Measurements from ENCODE around the gene SH3PXD2B.
"Not testable (repeated sequence)": the region's sequence is repeated elsewhere in the genome, so short reads cannot be mapped to it uniquely, and the experiment has no call there.

Gene SH3PXD2B

GRCh38 chr5:172326901-172327300 lies 127.4 kb downstream of the SH3PXD2B start:
- DNase-seq, result not testable (repeated sequence)

- DNase-seq, result no peak
These were observed 128.9 kb downstream of the SH3PXD2B start for GRCh38 chr5:172325452-172325851.

DNA sequence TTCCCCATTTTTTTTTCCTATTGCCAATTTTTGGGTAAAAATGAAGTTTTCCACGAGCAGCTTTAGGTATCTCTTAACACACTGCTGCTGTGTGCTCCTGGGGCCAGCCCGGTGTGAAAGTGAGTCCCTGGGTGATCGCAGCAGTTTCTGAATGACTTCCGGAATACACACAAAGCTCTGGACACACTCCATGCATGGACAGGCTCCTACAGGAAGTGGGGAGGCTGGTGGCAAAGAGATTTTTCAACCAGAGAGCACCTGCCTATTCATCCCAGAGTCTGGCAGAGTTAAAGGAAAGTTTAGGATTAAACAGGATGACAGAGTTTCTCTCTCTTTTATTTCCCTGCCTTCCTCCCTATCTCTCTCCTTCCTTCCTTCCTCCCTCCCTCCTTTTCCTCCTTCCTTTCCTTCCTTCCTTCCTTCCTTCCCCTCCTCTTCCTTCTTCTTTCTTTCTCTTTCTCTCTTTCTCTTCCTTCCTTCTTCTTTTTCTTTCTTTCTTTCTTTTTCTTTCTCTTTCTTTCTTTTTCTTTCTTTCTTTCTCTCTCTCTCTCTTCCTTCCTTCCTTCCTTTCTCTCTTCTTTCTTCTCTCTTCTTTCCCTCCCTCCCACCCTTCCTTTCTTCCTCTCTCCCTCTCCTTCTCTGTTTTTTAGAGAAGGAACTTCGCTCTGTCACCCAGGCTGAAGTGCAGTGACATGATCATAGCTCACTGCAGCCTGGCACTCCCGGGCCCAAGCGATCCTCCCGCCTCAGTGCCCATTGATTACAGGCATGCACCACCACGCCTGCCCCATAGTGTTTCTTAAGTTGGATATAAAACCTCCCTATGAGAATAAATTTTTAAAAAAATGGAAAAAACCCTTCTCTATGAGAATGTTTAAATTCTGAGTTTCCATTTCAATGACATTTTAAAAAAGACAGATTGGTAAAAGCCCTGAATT lies 132.0 kb downstream of the SH3PXD2B start:
- peak; percentile 67 for DNase-seq

DNA sequence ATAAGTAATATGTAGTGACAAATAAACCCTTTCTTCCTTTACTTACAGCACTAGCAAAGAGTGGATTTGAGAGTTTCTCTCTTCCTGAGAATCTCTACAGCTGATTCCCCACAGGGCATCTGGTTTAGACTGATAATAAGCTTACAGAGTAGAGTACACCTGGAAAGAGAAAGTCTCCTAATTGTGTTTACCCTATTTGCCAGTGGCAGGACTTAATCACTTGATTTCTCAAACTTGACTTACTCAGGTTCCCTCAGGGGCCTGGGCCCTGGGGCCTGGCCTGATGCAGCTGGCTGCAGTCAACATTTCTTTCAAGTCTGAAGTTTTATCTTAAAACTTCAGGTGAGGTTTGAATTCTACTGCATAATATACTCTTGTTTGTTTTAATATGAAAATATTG lies 132.7 kb downstream of the SH3PXD2B start:
- peak; percentile 49 for DNase-seq

DNA sequence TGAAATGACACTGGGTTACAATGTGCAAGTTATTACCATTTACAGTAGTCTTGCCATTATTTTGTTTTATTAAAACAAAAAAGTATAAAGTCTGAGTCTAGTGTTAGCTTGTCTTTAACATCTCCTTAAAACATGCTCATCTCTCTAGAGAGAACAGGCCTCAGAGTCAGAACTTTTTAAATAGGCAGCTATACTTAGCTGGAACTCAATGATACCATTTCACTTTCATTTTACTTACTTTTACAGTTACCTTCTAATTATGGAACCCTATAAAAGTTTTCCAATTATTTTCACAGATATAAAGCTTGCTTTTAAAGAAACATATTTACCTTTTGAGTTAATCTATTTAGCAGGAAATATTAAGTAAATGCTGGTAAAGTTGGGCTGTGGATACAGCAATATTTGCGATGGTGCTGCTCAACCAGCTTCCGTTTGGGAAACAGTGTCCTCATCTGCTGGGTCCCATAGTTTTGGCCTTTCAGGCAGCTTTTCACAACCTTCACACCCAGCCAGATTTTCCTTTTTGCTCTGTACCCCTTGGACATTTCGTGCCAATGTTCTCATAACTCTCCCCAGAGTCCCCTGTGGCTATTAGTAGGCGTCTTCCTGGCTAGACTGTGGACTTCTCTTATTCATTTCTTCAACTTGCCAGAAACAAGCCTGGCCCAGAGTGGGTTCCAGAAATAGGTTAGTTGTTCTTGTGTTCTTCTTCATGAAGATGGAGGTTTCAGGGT lies 134.4 kb downstream of the SH3PXD2B start:
- DNase-seq, result no peak

DNA sequence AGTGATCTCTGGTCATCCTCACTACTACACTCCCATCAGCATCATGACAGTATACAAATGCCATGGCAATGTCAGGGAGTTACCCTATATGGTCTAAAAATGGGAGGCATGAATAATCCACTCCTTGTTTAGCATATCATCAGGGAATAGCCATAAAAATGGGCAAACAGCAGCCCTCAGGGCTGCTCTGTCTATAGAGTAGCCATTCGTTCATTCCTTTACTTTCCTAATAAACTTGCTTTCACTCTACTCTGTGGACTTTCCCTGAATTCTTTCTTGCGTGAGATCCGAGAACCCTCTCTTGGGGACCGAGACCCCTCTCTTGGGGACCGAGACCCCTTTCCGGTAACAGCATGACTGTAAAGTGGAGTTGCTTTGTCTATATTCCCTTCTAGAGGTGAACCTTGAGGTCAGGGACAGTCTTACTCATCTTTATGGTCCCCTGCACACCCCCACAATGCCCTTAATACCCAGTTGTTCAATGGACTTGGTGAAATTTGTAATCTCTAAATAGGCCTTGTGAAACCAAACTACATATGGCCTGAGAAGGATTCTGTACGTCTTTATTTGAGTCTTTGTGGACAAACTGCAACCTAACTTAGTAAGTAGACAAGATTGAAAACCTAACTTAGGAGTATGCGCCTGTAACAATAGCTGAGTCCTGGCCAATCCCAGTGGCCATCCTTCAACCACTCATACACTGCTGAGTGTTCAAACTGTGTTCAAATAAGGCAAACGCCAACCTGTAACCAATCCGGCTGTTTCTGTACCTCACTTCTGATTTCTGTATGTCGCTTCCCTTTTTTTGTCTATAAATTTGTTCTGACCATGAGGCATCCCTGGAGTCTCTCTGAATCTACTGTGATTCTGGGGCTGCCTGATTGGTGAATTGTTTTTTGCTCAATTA lies 138.5 kb downstream of the SH3PXD2B start:
- no peak for DNase-seq

GRCh38 chr5:172313915-172314314 lies 140.4 kb downstream of the SH3PXD2B start:
- no peak for DNase-seq

DNA sequence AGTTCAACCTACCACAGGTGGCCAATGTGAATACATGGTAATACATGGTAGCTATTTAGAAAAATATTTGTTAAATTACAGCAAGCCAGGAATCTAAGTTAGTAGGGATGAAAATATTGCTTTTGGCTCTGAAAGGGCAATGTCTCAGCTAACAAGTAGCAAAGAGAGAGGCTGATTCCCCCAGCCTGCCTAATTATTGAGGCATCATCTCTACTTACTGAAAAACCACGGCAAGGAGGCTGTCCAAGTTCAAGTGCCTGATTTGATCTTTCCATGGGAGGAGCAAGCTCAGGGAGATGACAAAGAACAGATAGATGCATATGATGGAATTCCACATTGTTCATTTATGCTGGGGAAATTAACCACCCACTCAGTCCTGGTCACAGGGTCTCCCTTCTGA lies 142.0 kb downstream of the SH3PXD2B start:
- DNase-seq, result no peak

GRCh38 chr5:172311605-172312004 lies 142.7 kb downstream of the SH3PXD2B start:
- DNase-seq, result no peak

DNA sequence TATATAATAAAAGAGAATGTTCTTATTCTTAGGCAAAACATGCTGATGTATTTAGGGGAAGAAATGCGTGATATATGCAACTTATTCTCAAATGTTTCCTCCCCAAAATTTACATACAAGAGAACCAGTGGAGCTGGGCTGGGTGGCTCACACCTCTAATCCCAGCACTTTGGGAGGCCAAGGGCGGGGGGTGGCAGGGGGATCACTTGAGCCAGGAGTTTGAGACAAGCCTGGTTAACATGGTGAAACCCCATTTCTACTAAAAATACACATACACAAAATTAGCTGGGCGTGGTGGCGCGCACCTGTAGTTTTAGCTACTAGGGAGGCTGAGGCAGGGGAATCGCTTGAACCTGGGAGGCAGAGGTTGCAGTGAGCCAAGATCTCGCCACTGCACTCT lies 143.3 kb downstream of the SH3PXD2B start:
- DNase-seq, result no peak

- DNase-seq, result no peak
These were observed 148.9 kb downstream of the SH3PXD2B start for GRCh38 chr5:172305380-172305779.

GRCh38 chr5:172303572-172304335 lies 150.6 kb downstream of the SH3PXD2B start:
- DNase-seq, result peak; percentile 15

DNA sequence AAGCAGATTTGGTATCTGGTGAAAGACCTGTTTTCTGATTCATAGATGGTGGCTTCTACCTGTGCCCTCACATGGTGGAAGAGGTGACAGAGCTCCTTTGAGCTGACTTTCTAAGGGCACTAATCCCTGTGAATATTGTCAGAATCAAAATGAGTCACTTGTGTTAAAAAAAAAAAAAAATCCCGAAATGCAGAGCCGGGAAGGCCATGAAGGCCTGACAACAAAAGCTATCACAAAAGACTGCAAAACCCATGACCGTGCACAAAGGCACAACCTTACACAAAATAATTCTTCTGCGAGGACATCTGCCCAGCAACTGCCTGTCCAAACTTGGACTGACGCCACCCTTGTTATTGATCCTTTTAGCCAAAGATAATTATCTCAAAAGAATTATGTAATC lies 151.2 kb downstream of the SH3PXD2B start:
- DNase-seq, result peak; percentile 20

DNA sequence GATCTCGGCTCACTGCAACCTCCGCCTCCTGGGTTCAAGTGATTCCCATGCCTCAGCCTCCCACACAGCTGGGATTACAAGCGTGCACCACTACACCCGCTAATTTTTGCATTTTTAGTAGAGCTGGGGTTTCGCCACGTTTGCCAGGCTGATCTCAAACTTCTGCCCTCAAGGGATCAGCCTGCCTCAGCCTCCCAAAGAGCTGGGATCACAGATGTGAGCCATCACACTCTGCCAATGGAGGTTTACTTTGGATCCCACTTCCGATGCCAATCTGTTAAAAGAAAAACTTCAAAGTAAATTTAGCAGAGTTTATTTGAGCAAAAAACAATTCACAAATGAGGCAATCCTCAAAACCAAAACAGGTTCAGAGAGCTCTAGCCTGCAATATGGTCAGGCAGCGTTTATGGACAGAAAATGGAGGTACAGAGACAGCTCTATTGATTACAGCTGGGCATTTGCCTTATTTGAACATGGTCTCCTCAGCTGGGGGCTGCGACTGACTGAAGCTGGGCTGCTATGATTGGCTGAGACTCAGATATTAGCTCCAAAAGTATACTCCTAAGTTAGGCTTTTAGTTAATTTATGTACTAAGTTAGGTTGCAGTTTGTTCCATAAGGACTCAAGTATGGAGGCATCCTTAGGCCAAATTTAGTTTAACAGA lies 152.1 kb downstream of the SH3PXD2B start:
- no peak for DNase-seq

DNA sequence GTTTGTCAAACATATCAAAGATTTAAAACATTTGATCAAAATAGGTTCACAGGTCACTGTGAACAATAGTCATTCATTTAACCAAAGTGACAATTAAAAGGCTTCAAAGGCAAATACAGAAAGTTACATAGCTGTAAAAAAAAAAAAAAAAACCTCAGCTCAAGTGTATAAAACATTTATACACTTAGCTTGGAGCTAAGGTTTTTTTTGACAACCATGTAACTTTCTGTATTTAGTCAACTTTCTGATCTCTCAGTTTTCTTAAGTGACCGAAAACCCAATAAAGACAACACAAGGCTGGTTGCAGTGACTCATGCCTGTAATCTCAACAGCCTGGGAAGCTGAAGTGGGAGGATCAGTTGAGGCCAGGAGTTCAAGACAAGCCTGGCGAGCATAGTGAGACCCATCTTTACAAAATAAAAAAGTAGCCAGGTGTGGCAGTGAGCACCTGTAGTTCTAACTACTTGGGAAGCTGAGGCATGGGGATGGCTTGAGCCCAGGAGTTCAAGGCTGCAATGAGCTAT lies 154.3 kb downstream of the SH3PXD2B start:
- DNase-seq, result no peak

DNA sequence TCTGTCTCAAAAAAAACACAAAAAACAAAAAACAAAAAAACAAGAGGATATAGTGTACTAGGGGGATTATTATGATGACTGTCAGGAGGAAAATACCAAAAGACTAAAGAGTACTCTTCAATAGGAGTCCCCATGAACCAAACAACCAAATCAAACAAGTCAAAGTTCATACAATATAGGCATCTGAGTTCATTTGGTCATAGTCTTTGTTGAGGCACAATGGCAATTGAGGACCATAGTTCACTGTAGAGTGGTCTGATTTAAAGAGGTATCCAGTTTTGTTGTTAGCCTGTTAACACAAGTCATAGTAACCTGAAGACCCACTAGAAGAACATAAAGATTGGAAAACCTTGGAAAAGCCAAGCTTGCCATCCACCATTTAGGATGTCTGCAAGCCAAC lies 159.5 kb downstream of the SH3PXD2B start:
- no peak for DNase-seq

- no peak for DNase-seq
These were observed 160.5 kb downstream of the SH3PXD2B start for GRCh38 chr5:172293745-172294342.

- peak; percentile 62 for DNase-seq
These were observed 161.1 kb downstream of the SH3PXD2B start for GRCh38 chr5:172293054-172293744.

DNA sequence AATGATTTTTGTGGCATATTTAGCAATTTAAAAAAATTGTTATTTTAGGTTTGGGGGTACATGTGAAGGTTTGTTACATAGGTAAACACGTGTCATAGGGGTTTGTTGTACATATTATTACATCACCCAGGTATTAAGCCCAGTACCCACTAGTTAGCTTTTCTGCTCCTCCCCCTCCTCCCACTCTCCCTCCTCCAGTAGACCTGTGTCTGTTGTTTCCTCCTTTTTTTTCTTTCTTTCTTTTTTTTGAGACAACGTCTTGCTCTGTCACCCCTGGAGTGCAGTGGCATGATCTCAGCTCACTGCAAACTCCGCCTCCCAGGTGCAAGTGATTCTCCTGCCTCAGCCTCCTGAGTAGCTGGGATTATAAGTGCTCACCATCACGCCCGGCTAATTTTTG lies 162.5 kb downstream of the SH3PXD2B start:
- DNase-seq, result not testable (repeated sequence)

DNA sequence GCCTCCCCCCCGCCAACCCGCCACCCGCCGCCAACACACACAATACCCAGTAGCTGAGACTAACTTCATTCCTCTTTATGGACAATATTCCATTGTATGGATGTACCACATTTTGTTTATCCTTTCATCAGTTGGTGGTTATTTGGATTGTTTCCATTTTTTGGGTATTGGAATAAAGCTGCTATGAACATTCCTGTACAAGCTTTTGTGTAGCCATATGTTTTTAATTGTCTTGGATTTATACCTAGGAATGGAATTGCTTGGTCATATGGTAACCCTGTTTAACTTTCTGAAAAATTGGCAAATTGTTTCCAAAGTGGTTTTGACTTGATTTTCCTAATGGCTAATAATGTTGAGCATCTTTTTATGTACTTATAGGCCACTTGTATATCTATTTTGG lies 165.9 kb downstream of the SH3PXD2B start:
- no peak for DNase-seq
